Measurements from ENCODE around the gene SPATA6.
"Not testable (repeated sequence)": the region's sequence is repeated elsewhere in the genome, so short reads cannot be mapped to it uniquely, and the experiment has no call there.

SPATA6 gene

GRCh38 chr1:48462716-48463302 lies 9.2 kb downstream of the SPATA6 start:
- no peak for DNase-seq (ENCODE audit: low spot score)

GRCh38 chr1:48450505-48450904 lies 21.5 kb downstream of the SPATA6 start:
- no peak for DNase-seq (ENCODE audit: low spot score)

GRCh38 chr1:48448932-48449331 lies 23.1 kb downstream of the SPATA6 start:
- no peak for DNase-seq (ENCODE audit: low spot score)

GRCh38 chr1:48444186-48444585 lies 27.8 kb downstream of the SPATA6 start:
- DNase-seq (ENCODE audit: low spot score): not testable (repeated sequence)

- DNase-seq (ENCODE audit: low spot score): no peak
Measured at GRCh38 chr1:48442864-48443619, 29.0 kb downstream of the SPATA6 start.

- not testable (repeated sequence) for DNase-seq (ENCODE audit: low spot score)
Measured at GRCh38 chr1:48440786-48441185, 31.2 kb downstream of the SPATA6 start.

- DNase-seq (ENCODE audit: low spot score): no peak
Measured at GRCh38 chr1:48439380-48439779, 32.6 kb downstream of the SPATA6 start.

- DNase-seq (ENCODE audit: low spot score): not testable (repeated sequence)
Measured at GRCh38 chr1:48437379-48437778, 34.6 kb downstream of the SPATA6 start.

GRCh38 chr1:48435312-48436002 lies 36.5 kb downstream of the SPATA6 start:
- not testable (repeated sequence) for DNase-seq (ENCODE audit: low spot score)

- no peak for DNase-seq (ENCODE audit: low spot score)
Measured at GRCh38 chr1:48430832-48431231, 41.2 kb downstream of the SPATA6 start.

- no peak for DNase-seq (ENCODE audit: low spot score)
Measured at GRCh38 chr1:48422009-48422408, 50.0 kb downstream of the SPATA6 start.

- DNase-seq (ENCODE audit: low spot score): no peak
Measured at GRCh38 chr1:48418742-48419141, 53.3 kb downstream of the SPATA6 start.

- no peak for DNase-seq (ENCODE audit: low spot score)
Measured at GRCh38 chr1:48415050-48415449, 57.0 kb downstream of the SPATA6 start.

- no peak for DNase-seq (ENCODE audit: low spot score)
Measured at GRCh38 chr1:48414264-48414663, 57.7 kb downstream of the SPATA6 start.

- DNase-seq (ENCODE audit: low spot score): no peak
Measured at GRCh38 chr1:48405940-48406339, 66.1 kb downstream of the SPATA6 start.

- no peak for DNase-seq (ENCODE audit: low spot score)
Measured at GRCh38 chr1:48405400-48405799, 66.6 kb downstream of the SPATA6 start.

- no peak for DNase-seq (ENCODE audit: low spot score)
Measured at GRCh38 chr1:48402599-48402998, 69.4 kb downstream of the SPATA6 start.

- no peak for DNase-seq (ENCODE audit: low spot score)
Measured at GRCh38 chr1:48396208-48396607, 75.8 kb downstream of the SPATA6 start.

- no peak for DNase-seq (ENCODE audit: low spot score)
Measured at GRCh38 chr1:48391926-48392325, 80.1 kb downstream of the SPATA6 start.

- no peak for DNase-seq (ENCODE audit: low spot score)
Measured at GRCh38 chr1:48387409-48387808, 84.6 kb downstream of the SPATA6 start.

GRCh38 chr1:48374785-48375184 lies 97.2 kb downstream of the SPATA6 start:
- no peak for DNase-seq (ENCODE audit: low spot score)

GRCh38 chr1:48371598-48371997 lies 100.4 kb downstream of the SPATA6 start:
- DNase-seq (ENCODE audit: low spot score): no peak

- no peak for DNase-seq (ENCODE audit: low spot score)
Measured at GRCh38 chr1:48362901-48363300, 109.1 kb downstream of the SPATA6 start.

Data from hepatic stellate cell (primary cell).